Cardiac muscle cell (in vitro differentiated cells and primary cell): Measurements from ENCODE around the gene CIAO2A. TPM values are rescaled to one million over a fixed set of nuclear protein-coding genes. Genes with fewer than 3 reads are reported as not detected.

Experiments
- DNase-seq, 2 donors: peaks; one replicate each; pipeline versions ENCODE4 v3.0.0 to v3.0.0-alpha.2; 2010 to 2017; ENCODE audit warnings: low read depth in 1 of 2, low spot score in 1 of 2
- H3K27ac ChIP-seq: fragments of 200-600 bp; sonication (generic); 2 replicates; pipeline ENCODE4 v1.5.1; 2016
- H3K27me3 ChIP-seq: fragments of 200-600 bp; sonication (generic); 2 replicates; pipeline ENCODE4 v1.6.0; 2016; ENCODE audit warnings: control low read depth
- H3K36me3 ChIP-seq: fragments of 200-600 bp; sonication (generic); 2 replicates; pipeline ENCODE4 v1.5.1; 2016; ENCODE audit warnings: control low read depth
- H3K4me1 ChIP-seq: fragments of 200-600 bp; sonication (generic); 2 replicates; pipeline ENCODE4 v1.8.1; 2017; ENCODE audit warnings: low read depth, mild to moderate bottlenecking, mixed run types
- H3K4me3 ChIP-seq: fragments of 200-600 bp; sonication (generic); 2 replicates; pipeline ENCODE4 v1.5.1; 2016; ENCODE audit warnings: mild to moderate bottlenecking
- H3K9me3 ChIP-seq: fragments of 200-600 bp; sonication (generic); 2 replicates; pipeline ENCODE4 v1.5.1; 2017; ENCODE audit warnings: low read depth, mild to moderate bottlenecking, control low read depth
- CTCF ChIP-seq: IDR thresholded peaks from 2 replicates; pipeline ENCODE4 v1.5.1; 2012; ENCODE audit warnings: low read depth, mild to moderate bottlenecking, low read length
- polyA plus RNA-seq: library from polyadenylated mRNA; unstranded; fragments of >200 nt; fragmentation: Nextera tagmentation; extraction: Ambion mirVana; gene quantifications from 2 replicates; pipeline ENCODE4 v1.2.1, GENCODE V29; 2016
- total RNA-seq: library from RNA; depleted of rRNA; stranded (reverse); fragments of >200 nt; gene quantifications from 2 replicates; pipeline ENCODE4 v1.2.3, GENCODE V29; 2016

Gene CIAO2A
- total and polyA plus RNA-seq, 2 experiments from 2014 or later: 115 to 181 TPM

- no peaks in the 10 kb centered on the region for H3K9me3 ChIP-seq
- no peak within 1 kb of the TSS for H3K27ac ChIP-seq
- H3K4me3 ChIP-seq: peak within 1 kb of the TSS; percentile 38
- DNase-seq: peak; percentile 71 to 86
- H3K4me1 ChIP-seq: no peaks in the 10 kb centered on the region
- peaks cover 50% of the 10 kb centered on the region for H3K27me3 ChIP-seq
- no peaks in the 10 kb centered on the region for H3K36me3 ChIP-seq
- TF ChIP-seq CTCF: peak; percentile 62
These were observed 47.1 kb downstream of the CIAO2A start, which contains the start of gene DAPK2 for GRCh38 chr15:64046421-64047153. TSS of gene DAPK2 (minus strand) at chr15:64046485. CDS start at chr15:64040261, 6,224 bp downstream.

GRCh38 chr15:64045774-64046420 is 47.7 kb downstream of the CIAO2A start:
- Histone ChIP-seq H3K4me1 (no peaks in the 10 kb centered on the region), H3K9me3 (no peaks in the 10 kb centered on the region), H3K36me3 (no peaks in the 10 kb centered on the region), H3K4me3 (peak overlapping the region; percentile 38), H3K27ac (no peak overlapping the region), H3K27me3 (peaks cover 50% of the 10 kb centered on the region)
- no peak for DNase-seq
- no peak for TF ChIP-seq CTCF

- H3K36me3 ChIP-seq: no peaks in the 10 kb centered on the region
- no peak overlapping the region for H3K27ac ChIP-seq
- no peak for DNase-seq
- no peak overlapping the region for H3K4me3 ChIP-seq
- H3K4me1 ChIP-seq: no peaks in the 10 kb centered on the region
- TF ChIP-seq CTCF: no peak
- H3K27me3 ChIP-seq: peaks cover 50% of the 10 kb centered on the region
- no peaks in the 10 kb centered on the region for H3K9me3 ChIP-seq
These were observed 48.6 kb downstream of the CIAO2A start for GRCh38 chr15:64045101-64045435.

GRCh38 chr15:64044300-64045100 is 49.1 kb downstream of the CIAO2A start:
- no peak for TF ChIP-seq CTCF
- H3K27me3 ChIP-seq: peaks cover 50% of the 10 kb centered on the region
- DNase-seq: no peak

GRCh38 chr15:64038878-64039610 is 54.6 kb downstream of the CIAO2A start:
- H3K4me1 ChIP-seq: no peaks in the 10 kb centered on the region
- no peak for DNase-seq
- H3K27ac ChIP-seq: no peak overlapping the region
- H3K9me3 ChIP-seq: no peaks in the 10 kb centered on the region
- TF ChIP-seq CTCF: no peak
- peaks cover 4% of the 10 kb centered on the region for H3K27me3 ChIP-seq
- H3K36me3 ChIP-seq: no peaks in the 10 kb centered on the region
- H3K4me3 ChIP-seq: no peak overlapping the region

More at GRCh38 chr15:64044300-64045100, 49.1 kb downstream of the CIAO2A start:
- Histone ChIP-seq H3K4me3 (no peak overlapping the region), H3K9me3 (no peaks in the 10 kb centered on the region), H3K36me3 (no peaks in the 10 kb centered on the region), H3K4me1 (no peaks in the 10 kb centered on the region), H3K27ac (no peak overlapping the region)
